HepG2 (cell line): ENCODE data around the gene NEK6. TPM values are rescaled to one million over a fixed set of nuclear protein-coding genes. Genes with fewer than 3 reads are reported as not detected.

Experiments
- AHR ChIP-seq: IDR thresholded peaks from 2 replicates; pipeline ENCODE4 v1.6.1; 2018; ENCODE audit warnings: missing genetic modification reagents, missing compliant biosample characterization
- ARID5B ChIP-seq: IDR thresholded peaks from 2 replicates; pipeline ENCODE4 v1.4.0; 2020; ENCODE audit warnings: mild to moderate bottlenecking, missing genetic modification reagents
- CAMTA2 ChIP-seq: sonication (generic); formaldehyde crosslinking; IDR thresholded peaks from 2 replicates; pipeline ENCODE4 v1.4.0; 2020; ENCODE audit warnings: mild to moderate bottlenecking, missing genetic modification reagents, borderline replicate concordance
- CREB1 ChIP-seq, 2 experiments: fragments of 450-650 bp in 1 of 2; IDR thresholded peaks; 2 replicates each; pipeline ENCODE4 v1.6.1; 2016 to 2017; ENCODE audit warnings: control low read depth in 1 of 2, mild to moderate bottlenecking in 1 of 2, missing compliant biosample characterization in 1 of 2, missing genetic modification characterization in 1 of 2
- CSRNP1 ChIP-seq: sonication (generic); formaldehyde crosslinking; IDR thresholded peaks from 2 replicates; pipeline ENCODE4 v1.8.1; 2023; ENCODE audit warnings: mild to moderate bottlenecking, missing genetic modification reagents
- DNMT1 ChIP-seq: sonication (generic); formaldehyde crosslinking; IDR thresholded peaks from 2 replicates; pipeline ENCODE4 v1.5.1; 2020; ENCODE audit warnings: mild to moderate bottlenecking, missing genetic modification reagents
- EHMT2 ChIP-seq: fragments of 200-600 bp; sonication (generic); IDR thresholded peaks from 2 replicates; pipeline ENCODE4 v1.7.0; 2017; ENCODE audit warnings: antibody characterized with exemption, low read depth, low read length, borderline replicate concordance
- EP300 ChIP-seq, 3 experiments: sonication (generic) in 1 of 3; formaldehyde crosslinking in 1 of 3; IDR thresholded peaks; 2 replicates each; pipeline versions ENCODE4 v1.5.1 to v1.6.1; 2011 to 2020; ENCODE audit warnings: low read depth in 2 of 3, low read length in 2 of 3, borderline replicate concordance in 1 of 3, improper control_type of control experiment in 1 of 3, mild to moderate bottlenecking in 1 of 3, missing genetic modification reagents in 1 of 3, moderate library complexity in 1 of 3
- KDM6A ChIP-seq: IDR thresholded peaks from 2 replicates; pipeline ENCODE4 v1.6.1; 2016; ENCODE audit warnings: low read depth
- MATR3 ChIP-seq: sonication (generic); formaldehyde crosslinking; IDR thresholded peaks from 2 replicates; pipeline ENCODE4 v1.4.0; 2020; ENCODE audit warnings: missing genetic modification reagents
- MLLT10 ChIP-seq: sonication (generic); formaldehyde crosslinking; IDR thresholded peaks from 2 replicates; pipeline ENCODE4 v1.4.0; 2020; ENCODE audit warnings: missing genetic modification reagents
- ONECUT2 ChIP-seq: sonication (generic); formaldehyde crosslinking; IDR thresholded peaks from 2 replicates; pipeline ENCODE4 v1.4.0; 2020; ENCODE audit warnings: missing genetic modification reagents
- PHF8 ChIP-seq: sonication (generic); formaldehyde crosslinking; IDR thresholded peaks from 2 replicates; pipeline ENCODE4 v1.5.0; 2020; ENCODE audit warnings: missing genetic modification reagents
- RFX1 ChIP-seq: fragments of 450-650 bp; IDR thresholded peaks from 2 replicates; pipeline ENCODE4 v1.6.1; 2017
- RNF219 ChIP-seq: sonication (generic); formaldehyde crosslinking; IDR thresholded peaks from 2 replicates; pipeline ENCODE4 v1.5.0; 2020; ENCODE audit warnings: mild to moderate bottlenecking, missing genetic modification reagents
- TRAFD1 ChIP-seq: sonication (generic); formaldehyde crosslinking; IDR thresholded peaks from 2 replicates; pipeline ENCODE4 v1.5.1; 2020; ENCODE audit warnings: missing genetic modification reagents, mild to moderate bottlenecking, borderline replicate concordance
- ZBTB21 ChIP-seq: sonication (generic); formaldehyde crosslinking; IDR thresholded peaks from 2 replicates; pipeline ENCODE4 v1.4.0; 2020; ENCODE audit warnings: missing genetic modification reagents
- ZNF512 ChIP-seq: sonication (generic); formaldehyde crosslinking; IDR thresholded peaks from 2 replicates; pipeline ENCODE4 v1.4.0; 2020; ENCODE audit warnings: mild to moderate bottlenecking, missing genetic modification reagents
- polyA plus RNA-seq, 8 experiments: library from polyadenylated mRNA; depleted of rRNA in 3 of 8; stranded (reverse) in 7 of 8; unstranded in 1 of 8; fragments of >200 nt; fragmentation: Illumina TruSeq in 4 of 8; extraction: Trizol in 4 of 8; gene quantifications; 2 replicates each; pipeline versions ENCODE4 v1.2.1 to v1.2.3, GENCODE V29; 2011 to 2016; ENCODE audit warnings: low read depth in 4 of 8, missing spikeins in 1 of 8, mixed read lengths in 1 of 8; ENCODE audit not compliant: insufficient read depth in 1 of 8
- total RNA-seq, 5 experiments: library from RNA; depleted of rRNA; stranded (reverse); fragments of >200 nt; fragmentation: Illumina TruSeq; extraction: Trizol; gene quantifications; 2 replicates each; pipeline ENCODE4 v1.2.3, GENCODE V29; 2016; ENCODE audit warnings: low read depth in 1 of 5

Gene NEK6
- total and polyA plus RNA-seq, 2 of the 13 experiments (the other 11 are each of a cell fraction or from before 2014, with no cell fraction given): 30.4 to 119 TPM

- TF ChIP-seq EP300 (IDR thresholded peaks at IDR 0.05; ENCODE audit: low read depth in 2 of 2, low read length in 2 of 2) (peak; percentile 29 to 72; a peak in 3 of 4 replicates), EP300 (CRISPR knock-in tag; IDR thresholded peaks at IDR 0.05; ENCODE audit: borderline replicate concordance) (peak; percentile 41; the same call in 1 of the 2 replicates), CREB1 (IDR thresholded peaks at IDR 0.05) (no peak), CREB1 (CRISPR knock-in tag; IDR thresholded peaks at IDR 0.05) (peak; percentile 69), RFX1 (no peak), KDM6A (0 out of 2 replicates have a peak, but pooled peaks have one; percentile 15), AHR (CRISPR knock-in tag) (no peak), CAMTA2 (CRISPR knock-in tag) (no peak), MLLT10 (CRISPR knock-in tag) (no peak), DNMT1 (CRISPR knock-in tag) (no peak), ZNF512 (CRISPR knock-in tag) (no peak), TRAFD1 (CRISPR knock-in tag) (no peak), EHMT2 (no peak), PHF8 (CRISPR knock-in tag) (no peak; the same call in 1 of the 2 replicates), MATR3 (CRISPR knock-in tag) (no peak), CSRNP1 (no peak), ARID5B (peak; percentile 79), ONECUT2 (CRISPR knock-in tag) (no peak), RNF219 (CRISPR knock-in tag) (no peak), ZBTB21 (CRISPR knock-in tag) (no peak)
Measured at GRCh38 chr9:124259158-124259808, 1.5 kb downstream of the NEK6 start (continued).
